ENCODE results near the gene DOCK8. TPM values are rescaled to one million over a fixed set of nuclear protein-coding genes. Genes with fewer than 3 reads are reported as not detected.
"Not testable (repeated sequence)": the region's sequence is repeated elsewhere in the genome, so short reads cannot be mapped to it uniquely, and the experiment has no call there.

The DOCK8 gene
- total and polyA plus RNA-seq, 3 experiments from 2014 or later = 71.6 to 141 (median 136) TPM

DNA sequence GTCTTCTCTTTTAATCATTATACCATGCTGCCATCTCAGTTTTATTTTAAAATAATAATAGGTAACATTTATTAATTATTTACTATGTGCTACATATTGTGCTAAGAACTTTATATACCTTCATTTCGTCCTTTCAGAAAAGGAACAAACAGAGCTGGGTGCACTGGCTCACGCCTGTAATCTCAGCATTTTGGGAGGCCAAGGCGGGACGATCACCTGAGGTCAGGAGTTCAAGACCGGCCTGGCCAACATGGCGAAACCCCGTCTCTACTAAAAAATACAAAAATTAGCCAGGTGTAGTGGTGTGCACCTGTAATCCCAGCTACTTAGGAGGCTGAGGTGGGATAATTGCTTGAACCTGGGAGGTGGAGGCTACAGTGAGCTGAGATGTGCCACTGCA is 4.4 kb downstream of the DOCK8 start:
- H3K27ac ChIP-seq (ENCODE audit: low read depth, low read length); H3K9me3 Mint-ChIP-seq; POLR2A ChIA-PET; H3K27me3 Mint-ChIP-seq; DNase-seq; H3K9me3 ChIP-seq (ENCODE audit: low read length); CTCF ChIA-PET; H3K27me3 ChIP-seq (ENCODE audit: insufficient read depth, low read length, poor library complexity, severe bottlenecking); H3K4me3 Mint-ChIP-seq; H3K36me3 Mint-ChIP-seq; H3K27ac Mint-ChIP-seq; H3K4me3 ChIP-seq (ENCODE audit: low read length); H3K36me3 ChIP-seq (ENCODE audit: insufficient read depth, low read length): not testable (repeated sequence)
- peaks cover 35 to 58% (median 42%) of the 10 kb centered on the region in 3 donors for H3K4me1 Mint-ChIP-seq
- H3K4me1 ChIP-seq (ENCODE audit: insufficient read depth, low read length) = peaks cover 29% of the 10 kb centered on the region

DNA sequence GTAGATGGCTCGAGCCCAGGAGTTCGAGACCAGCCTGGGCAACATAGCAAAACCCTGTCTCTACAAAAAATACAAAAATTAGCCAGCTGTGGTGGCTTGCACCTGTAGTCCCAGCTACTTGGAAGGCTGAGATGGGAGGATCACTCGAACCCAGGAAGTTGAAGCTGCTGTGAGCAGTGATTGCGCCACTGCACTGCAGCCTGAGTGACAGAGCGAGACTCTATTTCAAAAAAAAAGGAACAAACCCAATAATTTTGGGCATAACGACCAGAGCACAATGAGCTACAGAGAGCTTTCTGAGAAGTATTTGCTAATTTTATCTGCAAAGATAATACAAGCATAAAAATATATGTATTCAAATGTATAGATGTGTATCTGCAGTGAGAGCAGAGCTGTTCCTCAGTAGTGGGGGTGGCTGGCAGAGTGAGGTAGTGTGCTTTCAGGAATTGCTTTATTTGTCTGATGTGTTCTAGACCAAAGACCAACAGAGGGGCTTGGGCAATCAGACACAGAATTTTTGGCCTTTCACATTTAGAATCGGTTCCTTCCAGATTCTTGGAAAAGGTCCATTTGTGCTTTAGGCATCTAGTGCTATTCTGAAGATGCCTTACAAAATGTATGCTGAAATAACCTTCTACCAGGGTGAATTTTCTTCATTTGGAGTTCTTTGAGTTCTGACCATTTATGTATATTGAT is 5.2 kb downstream of the DOCK8 start:
- Histone ChIP-seq H3K36me3 (ENCODE audit: insufficient read depth, low read length) (no peaks in the 10 kb centered on the region), H3K27ac (ENCODE audit: low read depth, low read length) (no peak overlapping the region), H3K27me3 (ENCODE audit: insufficient read depth, low read length, poor library complexity, severe bottlenecking) (no peaks in the 10 kb centered on the region), H3K4me3 (ENCODE audit: low read length) (no peak overlapping the region), H3K4me1 (ENCODE audit: insufficient read depth, low read length) (peaks cover 29% of the 10 kb centered on the region), H3K9me3 (ENCODE audit: low read length) (no peaks in the 10 kb centered on the region)
- H3K27me3 Mint-ChIP-seq = no peaks in the 10 kb centered on the region
- ChIA-PET POLR2A (interaction anchor here (0.7 kb wide), 1 partner anchor 460 kb away, joined by 3 read pairs; no protein-coding TSS in a partner anchor), CTCF (interaction anchor here (1.0 kb wide), 1 partner anchor 53 kb away, joined by 3 read pairs; no protein-coding TSS in a partner anchor)
- H3K9me3 Mint-ChIP-seq = no peaks in the 10 kb centered on the region
- H3K4me1 Mint-ChIP-seq = peaks cover 40 to 54% (median 42%) of the 10 kb centered on the region in 3 donors
- no peak overlapping the region for H3K4me3 Mint-ChIP-seq
- DNase-seq = no peak
- H3K36me3 Mint-ChIP-seq = peaks cover 0 to 1% (median 0%) of the 10 kb centered on the region in 3 donors
- H3K27ac Mint-ChIP-seq = peak overlapping the region in 2 of 8 donors; percentile 11 to 48

DNA sequence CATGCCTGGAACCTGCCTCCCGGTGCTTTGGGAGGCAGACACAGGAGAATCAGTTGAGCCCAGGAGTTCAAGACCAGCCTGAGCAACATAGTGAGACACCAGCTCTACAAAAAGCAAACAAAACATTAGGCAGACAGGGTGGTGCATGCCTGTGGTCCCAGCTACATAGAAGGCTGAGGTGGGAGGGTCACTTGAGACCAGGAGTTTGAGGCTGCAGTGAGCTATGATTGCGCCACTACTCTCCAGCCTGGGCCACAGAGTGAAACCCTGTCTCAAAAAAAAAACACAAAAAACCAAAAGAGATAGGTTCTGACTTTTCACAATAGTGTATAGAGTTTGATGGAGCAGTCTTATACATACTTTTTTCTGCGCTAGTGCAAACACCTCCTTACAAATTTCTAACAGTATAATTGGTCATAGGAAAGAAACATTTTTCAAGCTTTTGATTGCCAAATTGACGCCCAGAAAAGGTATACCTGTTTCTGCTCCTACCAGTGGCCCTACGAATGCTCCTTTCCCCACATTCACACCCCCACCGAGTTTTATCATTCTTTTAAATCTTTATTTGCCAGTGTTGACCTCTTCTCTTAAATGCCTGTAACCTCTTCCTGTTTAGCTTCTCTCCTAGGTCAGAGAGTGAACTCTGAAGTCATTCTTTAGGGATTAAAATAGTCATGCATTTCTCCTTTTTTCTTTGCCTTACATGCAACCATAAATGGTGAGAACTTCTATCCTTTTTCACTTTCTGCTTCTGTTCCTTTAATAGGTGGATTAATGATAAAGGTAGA is 7.5 kb downstream of the DOCK8 start:
- Mint-ChIP-seq H3K27me3 (no peaks in the 10 kb centered on the region), H3K4me1 (peaks cover 22 to 34% (median 26%) of the 10 kb centered on the region in 3 donors), H3K36me3 (no peaks in the 10 kb centered on the region), H3K4me3 (peak overlapping the region; percentile 4 to 45 (median 25)), H3K27ac (peak overlapping the region in 7 of 8 donors; percentile 21 to 83 (median 54)), H3K9me3 (no peaks in the 10 kb centered on the region)
- H3K27me3 ChIP-seq (ENCODE audit: insufficient read depth, low read length, poor library complexity, severe bottlenecking) = no peaks in the 10 kb centered on the region
- no peak for DNase-seq
- H3K9me3 ChIP-seq (ENCODE audit: low read length) = no peaks in the 10 kb centered on the region
- no peak overlapping the region for H3K4me3 ChIP-seq (ENCODE audit: low read length)
- no peak overlapping the region for H3K27ac ChIP-seq (ENCODE audit: low read depth, low read length)
- H3K36me3 ChIP-seq (ENCODE audit: insufficient read depth, low read length) = no peaks in the 10 kb centered on the region
- POLR2A ChIA-PET = interaction anchor here (0.7 kb wide), 1 partner anchor 65 kb away, joined by 4 read pairs; no protein-coding TSS in a partner anchor
- CTCF ChIA-PET = interaction anchor here (1.0 kb wide), 1 partner anchor 51 kb away, joined by 4 read pairs; no protein-coding TSS in a partner anchor
- peaks cover 16% of the 10 kb centered on the region for H3K4me1 ChIP-seq (ENCODE audit: insufficient read depth, low read length)

DNA sequence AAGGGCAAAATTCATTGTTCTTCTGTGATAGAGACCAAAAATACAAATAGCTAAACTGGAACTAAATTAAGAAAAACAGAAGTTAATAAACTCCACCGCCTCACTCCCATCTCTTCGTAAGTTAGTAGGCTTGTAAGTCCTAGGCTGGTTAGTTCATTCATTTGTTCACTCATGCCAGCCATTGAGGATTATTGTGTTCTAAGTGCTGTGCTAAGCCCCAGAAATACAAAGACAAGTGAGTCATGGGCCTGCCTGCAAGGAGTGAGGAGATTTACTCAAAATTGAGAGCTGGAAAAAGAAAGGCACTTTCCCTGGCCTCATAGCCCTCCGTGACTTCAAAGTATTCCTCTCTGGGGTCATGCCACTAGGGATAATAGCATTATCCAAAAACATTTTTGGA is 8.5 kb downstream of the DOCK8 start:
- no peak for DNase-seq
- Mint-ChIP-seq H3K27ac (peak overlapping the region in 2 of 8 donors; percentile 17 to 35), H3K27me3 (no peaks in the 10 kb centered on the region), H3K4me1 (peaks cover 18 to 29% (median 26%) of the 10 kb centered on the region in 3 donors), H3K9me3 (no peaks in the 10 kb centered on the region), H3K36me3 (no peaks in the 10 kb centered on the region), H3K4me3 (no peak overlapping the region)
- POLR2A ChIA-PET = interaction anchor here (1.8 kb wide), 1 partner anchor 8 kb away, joined by 5 read pairs; the partner anchor contains the start of gene DOCK8
- CTCF ChIA-PET = interaction anchor here (1.0 kb wide), 1 partner anchor 50 kb away, joined by 4 read pairs; no protein-coding TSS in a partner anchor
- Histone ChIP-seq H3K27ac (ENCODE audit: low read depth, low read length) (no peak overlapping the region), H3K36me3 (ENCODE audit: insufficient read depth, low read length) (no peaks in the 10 kb centered on the region), H3K9me3 (ENCODE audit: low read length) (no peaks in the 10 kb centered on the region), H3K27me3 (ENCODE audit: insufficient read depth, low read length, poor library complexity, severe bottlenecking) (no peaks in the 10 kb centered on the region), H3K4me1 (ENCODE audit: insufficient read depth, low read length) (peaks cover 16% of the 10 kb centered on the region), H3K4me3 (ENCODE audit: low read length) (no peak overlapping the region)

DNA sequence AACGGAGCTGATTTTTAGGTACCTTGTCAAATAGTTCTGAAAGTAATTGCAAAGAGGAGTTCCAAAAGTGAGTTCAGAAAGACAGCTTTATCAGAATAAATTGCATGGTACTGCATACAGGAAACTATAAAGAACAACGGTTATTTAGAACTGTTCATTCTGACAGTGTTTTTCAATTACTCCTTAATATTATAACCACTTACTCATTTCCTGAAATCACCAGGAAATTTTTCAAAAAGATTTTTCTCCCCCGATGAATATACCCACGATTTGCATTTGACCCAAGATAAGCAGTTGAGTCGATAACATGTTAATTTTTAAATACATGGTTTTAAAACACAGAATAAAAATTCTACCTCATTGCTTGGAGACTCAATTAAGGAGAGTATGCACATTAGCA is 9.4 kb downstream of the DOCK8 start:
- Mint-ChIP-seq H3K4me3 (peak overlapping the region in 2 of 7 donors; percentile 9 to 73), H3K9me3 (no peaks in the 10 kb centered on the region), H3K27me3 (no peaks in the 10 kb centered on the region), H3K4me1 (peaks cover 18 to 27% (median 26%) of the 10 kb centered on the region in 3 donors), H3K36me3 (peaks cover 0 to 1% (median 0%) of the 10 kb centered on the region in 3 donors), H3K27ac (no peak overlapping the region)
- Histone ChIP-seq H3K36me3 (ENCODE audit: insufficient read depth, low read length) (no peaks in the 10 kb centered on the region), H3K27ac (ENCODE audit: low read depth, low read length) (no peak overlapping the region), H3K4me1 (ENCODE audit: insufficient read depth, low read length) (peaks cover 16% of the 10 kb centered on the region), H3K9me3 (ENCODE audit: low read length) (no peaks in the 10 kb centered on the region), H3K4me3 (ENCODE audit: low read length) (no peak overlapping the region), H3K27me3 (ENCODE audit: insufficient read depth, low read length, poor library complexity, severe bottlenecking) (no peaks in the 10 kb centered on the region)
- ChIA-PET POLR2A (interaction anchor here (1.8 kb wide), 1 partner anchor 9 kb away, joined by 5 read pairs; the partner anchor contains the start of gene DOCK8), CTCF (no interaction called here)
- no peak for DNase-seq

DNA sequence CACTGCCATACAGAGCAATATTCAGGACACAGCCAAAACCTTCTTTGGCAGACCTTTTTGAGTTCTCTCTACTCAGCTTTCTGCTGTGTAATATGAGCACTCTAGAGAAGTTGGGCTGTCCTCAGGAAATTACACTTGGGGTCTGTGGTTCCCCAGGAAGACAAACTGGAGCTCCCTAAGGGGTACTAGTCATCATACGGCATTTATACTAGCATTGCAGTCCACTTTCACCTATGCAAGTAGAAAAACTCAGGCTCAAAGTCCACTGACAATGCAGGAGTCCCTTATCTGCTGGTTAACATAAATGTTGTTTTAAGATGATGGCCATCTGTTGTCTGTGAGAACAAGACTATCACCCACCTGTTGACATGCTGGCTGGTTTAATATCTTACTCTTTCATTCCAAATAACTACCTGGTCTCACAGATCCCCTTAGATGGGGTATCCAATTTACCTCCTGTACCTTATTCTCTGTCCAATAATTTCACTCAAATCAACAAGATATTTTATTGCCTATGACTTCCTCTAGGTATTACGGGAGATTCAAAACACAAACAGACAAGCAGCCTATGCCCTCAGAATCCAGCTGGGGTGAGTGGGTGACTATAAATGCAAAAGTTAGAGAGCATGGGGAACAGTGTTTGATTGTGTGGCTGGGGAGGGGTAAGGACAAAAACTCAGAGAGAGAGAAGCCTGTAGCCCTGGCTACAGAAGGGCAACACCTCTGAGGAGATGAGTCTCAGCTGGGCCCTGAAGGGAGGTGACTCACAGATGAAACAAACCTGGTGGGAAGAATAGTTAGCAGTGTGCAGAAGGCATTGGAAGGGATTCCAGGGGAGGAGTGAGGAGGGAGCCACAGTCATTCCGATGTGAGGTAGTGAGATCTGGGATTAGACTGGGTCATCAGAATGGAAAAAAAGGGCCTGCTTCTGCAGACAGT is 10.2 kb downstream of the DOCK8 start:
- ChIA-PET CTCF (interaction anchor here (1.1 to 1.2 kb wide), 2 partner anchors 13 to 81 kb away, joined by 3 to 4 read pairs; no protein-coding TSS in a partner anchor), POLR2A (interaction anchor here (1.8 kb wide), 1 partner anchor 10 kb away, joined by 5 read pairs; the partner anchor contains the start of gene DOCK8)
- peaks cover 18 to 29% (median 26%) of the 10 kb centered on the region in 3 donors for H3K4me1 Mint-ChIP-seq
- no peak for DNase-seq
- H3K36me3 ChIP-seq (ENCODE audit: insufficient read depth, low read length) = no peaks in the 10 kb centered on the region
- H3K27ac ChIP-seq (ENCODE audit: low read depth, low read length) = no peak overlapping the region
- H3K4me3 ChIP-seq (ENCODE audit: low read length) = no peak overlapping the region
- peaks cover 0 to 2% (median 0%) of the 10 kb centered on the region in 5 donors for H3K9me3 Mint-ChIP-seq
- H3K4me1 ChIP-seq (ENCODE audit: insufficient read depth, low read length) = peaks cover 16% of the 10 kb centered on the region
- peaks cover 0 to 2% of the 10 kb centered on the region in 2 donors for H3K27me3 Mint-ChIP-seq
- no peaks in the 10 kb centered on the region for H3K9me3 ChIP-seq (ENCODE audit: low read length)
- H3K27ac Mint-ChIP-seq = no peak overlapping the region
- peaks cover 0 to 6% (median 0%) of the 10 kb centered on the region in 3 donors for H3K36me3 Mint-ChIP-seq
- no peaks in the 10 kb centered on the region for H3K27me3 ChIP-seq (ENCODE audit: insufficient read depth, low read length, poor library complexity, severe bottlenecking)
- H3K4me3 Mint-ChIP-seq = peak overlapping the region in 3 of 7 donors; percentile 9 to 73 (median 40)

DNA sequence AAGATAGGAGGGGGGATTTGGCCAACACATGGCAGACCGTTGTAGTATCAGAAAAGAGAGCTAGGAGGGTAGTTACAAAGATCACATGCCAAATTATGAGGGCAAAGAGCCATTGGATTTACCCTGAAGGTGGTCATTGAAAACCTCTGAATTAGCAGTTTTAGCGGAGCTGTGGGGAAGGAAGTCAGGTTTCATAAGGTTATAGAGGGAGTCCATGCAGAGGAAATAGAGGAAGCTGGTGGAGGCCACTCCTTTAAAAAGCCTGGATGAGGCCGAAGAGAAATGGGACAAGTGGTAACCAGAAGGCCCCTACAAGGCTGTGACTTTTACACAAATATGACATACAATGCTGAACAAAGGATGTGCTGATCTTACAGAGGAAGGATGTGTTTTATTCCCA is 13.2 kb downstream of the DOCK8 start:
- CTCF ChIA-PET = interaction anchor here (1.4 to 1.5 kb wide), 2 partner anchors 11 to 13 kb away, joined by 3 to 4 read pairs; partner anchors contain the start of gene DOCK8
- H3K9me3 ChIP-seq (ENCODE audit: low read length) = no peaks in the 10 kb centered on the region
- no peak overlapping the region for H3K4me3 ChIP-seq (ENCODE audit: low read length)
- H3K27me3 Mint-ChIP-seq = peaks cover 0 to 2% of the 10 kb centered on the region in 2 donors
- peak overlapping the region in 1 of 8 donors; percentile 68 for H3K27ac Mint-ChIP-seq
- no peaks in the 10 kb centered on the region for H3K36me3 ChIP-seq (ENCODE audit: insufficient read depth, low read length)
- H3K27ac ChIP-seq (ENCODE audit: low read depth, low read length) = no peak overlapping the region
- H3K4me3 Mint-ChIP-seq = no peak overlapping the region
- H3K9me3 Mint-ChIP-seq = peaks cover 0 to 2% (median 0%) of the 10 kb centered on the region in 5 donors
- H3K36me3 Mint-ChIP-seq = peaks cover 0 to 6% (median 0%) of the 10 kb centered on the region in 3 donors
- POLR2A ChIA-PET = no interaction called here
- H3K27me3 ChIP-seq (ENCODE audit: insufficient read depth, low read length, poor library complexity, severe bottlenecking) = no peaks in the 10 kb centered on the region
- no peak for DNase-seq
- peaks cover 8% of the 10 kb centered on the region for H3K4me1 ChIP-seq (ENCODE audit: insufficient read depth, low read length)
- peaks cover 4 to 13% (median 8%) of the 10 kb centered on the region in 3 donors for H3K4me1 Mint-ChIP-seq

All from CD8-positive, alpha-beta memory T cell (primary cell).